Panc1 (cell line): ENCODE measurements around the gene AHI1.

ENCODE experiments used
- CTCF ChIP-seq: fragments of 450-650 bp; IDR thresholded peaks from 2 replicates; pipeline ENCODE4 v1.5.1; 2017; ENCODE audit warnings: mild to moderate bottlenecking
- REST ChIP-seq, 2 experiments: IDR thresholded peaks; 2 replicates each; pipeline ENCODE4 v1.6.1; 2011 to 2012; ENCODE audit warnings: low read depth in 2 of 2, control low read depth in 1 of 2, low read length in 1 of 2, mild to moderate bottlenecking in 1 of 2, moderate library complexity in 1 of 2; ENCODE audit not compliant: insufficient read depth in 1 of 2

- TF ChIP-seq CTCF (no peak), REST (IDR thresholded peaks at IDR 0.05; ENCODE audit: insufficient read depth in 1 of 2, low read depth in 2 of 2, low read length in 1 of 2) (no peak)
Measured at GRCh38 chr6:135395136-135395535, 102.4 kb downstream of the AHI1 start.
